Coronary artery (tissue), 2 donors: ENCODE data around the gene ETFA.

ENCODE experiments used
- DNase-seq: peaks from one replicate; pipeline ENCODE4 v3.0.0-alpha.2; 2017; ENCODE audit warnings: low spot score
- H3K27ac ChIP-seq, 2 donors: fragments of 200-600 bp; sonication (generic); one replicate each; pipeline ENCODE4 v1.5.1; 2016 to 2019
- H3K4me3 ChIP-seq: fragments of 200-600 bp; sonication (generic); 2 replicates; pipeline ENCODE4 v1.5.1; 2016; ENCODE audit warnings: mild to moderate bottlenecking, moderate library complexity
- CTCF ChIP-seq: fragments of 200-600 bp; sonication (generic); IDR thresholded peaks from one replicate; pipeline ENCODE4 v1.5.1; 2019; ENCODE audit warnings: antibody characterized with exemption

The ETFA gene

GRCh38 chr15:76336254-76337058, 25.2 kb upstream of the ETFA start, which contains the start of gene ISL2:
Gene ISL2, plus strand, starts transcription at chr15:76336773. Its CDS starts 111 bp downstream, at chr15:76336884.
- Histone ChIP-seq H3K27ac (no peak within 1 kb of the TSS), H3K4me3 (peak within 1 kb of the TSS; percentile 62)
- no peak for TF ChIP-seq CTCF
- no peak for DNase-seq

- peak overlapping the region; percentile 39 for H3K4me3 ChIP-seq
- DNase-seq: no peak
- no peak overlapping the region for H3K27ac ChIP-seq
These were observed 24.3 kb upstream of the ETFA start for GRCh38 chr15:76335307-76336253.

GRCh38 chr15:76334438-76335306, 23.4 kb upstream of the ETFA start:
- Histone ChIP-seq H3K27ac (no peak overlapping the region), H3K4me3 (peak overlapping the region; percentile 39)
- DNase-seq: no peak
- no peak for TF ChIP-seq CTCF

More at GRCh38 chr15:76335307-76336253, 24.3 kb upstream of the ETFA start:
- no peak for TF ChIP-seq CTCF

GRCh38 chr15:76333720-76334437, 22.6 kb upstream of the ETFA start:
- DNase-seq: no peak
- Histone ChIP-seq H3K27ac (no peak overlapping the region), H3K4me3 (no peak overlapping the region)
- no peak for TF ChIP-seq CTCF

GRCh38 chr15:76333309-76333708, 22.0 kb upstream of the ETFA start:
- Histone ChIP-seq H3K27ac (no peak overlapping the region), H3K4me3 (no peak overlapping the region)
- DNase-seq: no peak
- no peak for TF ChIP-seq CTCF

- Histone ChIP-seq H3K27ac (no peak overlapping the region), H3K4me3 (no peak overlapping the region)
- DNase-seq: no peak
- no peak for TF ChIP-seq CTCF
These were observed 21.5 kb upstream of the ETFA start for GRCh38 chr15:76332796-76333195.
